CD8-positive, alpha-beta memory T cell (primary cell): Measurements from ENCODE around the gene OR10G8. TPM values are rescaled to one million over a fixed set of nuclear protein-coding genes. Genes with fewer than 3 reads are reported as not detected.

Source experiments
- CTCF ChIA-PET: fragments of 350-600 bp; sonication (Branson Sonifier 250); formaldehyde crosslinking; loops from one replicate; lab custom pipeline; 2021; ENCODE audit warnings: antibody characterized with exemption; lab: Charles Lee
- POLR2A ChIA-PET: fragments of 350-600 bp; sonication (Branson Sonifier 250); formaldehyde crosslinking; loops from one replicate; lab custom pipeline; 2021; ENCODE audit warnings: antibody characterized with exemption; lab: Charles Lee
- DNase-seq, 5 donors: peaks; one replicate each; pipeline versions ENCODE4 v3.0.0 to v3.0.0-alpha.2; 2020 to 2022; ENCODE audit warnings: mixed read lengths in 1 of 5
- H3K27ac ChIP-seq: one replicate; pipeline ENCODE4 v1.7.0; 2013; ENCODE audit warnings: low read depth, mild to moderate bottlenecking, low read length, moderate library complexity
- H3K27me3 ChIP-seq: 2 replicates; pipeline ENCODE4 v1.7.0; 2013; ENCODE audit warnings: low read length, mild to moderate bottlenecking; ENCODE audit not compliant: insufficient read depth, poor library complexity, severe bottlenecking
- H3K36me3 ChIP-seq: 2 replicates; pipeline ENCODE4 v1.7.0; 2013; ENCODE audit warnings: mild to moderate bottlenecking, low read length, moderate library complexity; ENCODE audit not compliant: insufficient read depth
- H3K4me1 ChIP-seq: 2 replicates; pipeline ENCODE4 v1.7.0; 2013; ENCODE audit warnings: mild to moderate bottlenecking, low read length, moderate library complexity; ENCODE audit not compliant: insufficient read depth
- H3K4me3 ChIP-seq: 2 replicates; pipeline ENCODE4 v1.7.0; 2013; ENCODE audit warnings: mild to moderate bottlenecking, low read length
- H3K9me3 ChIP-seq: 2 replicates; pipeline ENCODE4 v1.7.0; 2013; ENCODE audit warnings: mild to moderate bottlenecking, low read length
- H3K27ac Mint-ChIP-seq, 8 donors: one replicate each; pipeline ENCODE4 v1.8.0; 2020 to 2021; ENCODE audit warnings: mixed read lengths in 8 of 8, mild to moderate bottlenecking in 6 of 8, inconsistent platforms in 3 of 8, moderate library complexity in 3 of 8
- H3K27me3 Mint-ChIP-seq, 2 donors: one replicate each; pipeline ENCODE4 v1.8.0; 2020 to 2021; ENCODE audit warnings: mixed read lengths in 2 of 2, mild to moderate bottlenecking in 1 of 2, moderate library complexity in 1 of 2
- H3K36me3 Mint-ChIP-seq, 3 donors: one replicate each; pipeline ENCODE4 v1.8.0; 2020 to 2021; ENCODE audit warnings: mixed read lengths in 3 of 3, inconsistent platforms in 1 of 3, mild to moderate bottlenecking in 1 of 3
- H3K4me1 Mint-ChIP-seq, 3 donors: one replicate each; pipeline ENCODE4 v1.8.0; 2020 to 2021; ENCODE audit warnings: mixed read lengths in 3 of 3, inconsistent platforms in 1 of 3, mild to moderate bottlenecking in 1 of 3
- H3K4me3 Mint-ChIP-seq, 7 donors: one replicate each; pipeline ENCODE4 v1.8.0; 2020 to 2021; ENCODE audit warnings: mixed read lengths in 7 of 7, mild to moderate bottlenecking in 6 of 7, moderate library complexity in 4 of 7, inconsistent platforms in 2 of 7
- H3K9me3 Mint-ChIP-seq, 5 donors: one replicate each; pipeline ENCODE4 v1.8.0; 2020 to 2022; ENCODE audit warnings: mixed read lengths in 5 of 5, mild to moderate bottlenecking in 3 of 5, moderate library complexity in 2 of 5, inconsistent platforms in 1 of 5
- polyA plus RNA-seq: library from polyadenylated mRNA; unstranded; fragments of 300-500 nt; fragmentation: Illumina TruSeq; gene quantifications from one replicate; pipeline ENCODE4 v1.2.3, GENCODE V29; 2021
- total RNA-seq, 2 experiments: library from RNA; stranded (reverse); gene quantifications; one replicate each; pipeline ENCODE4 v1.2.3, GENCODE V29; 2021

The OR10G8 gene
- total and polyA plus RNA-seq, 3 experiments from 2014 or later: not detected

DNA sequence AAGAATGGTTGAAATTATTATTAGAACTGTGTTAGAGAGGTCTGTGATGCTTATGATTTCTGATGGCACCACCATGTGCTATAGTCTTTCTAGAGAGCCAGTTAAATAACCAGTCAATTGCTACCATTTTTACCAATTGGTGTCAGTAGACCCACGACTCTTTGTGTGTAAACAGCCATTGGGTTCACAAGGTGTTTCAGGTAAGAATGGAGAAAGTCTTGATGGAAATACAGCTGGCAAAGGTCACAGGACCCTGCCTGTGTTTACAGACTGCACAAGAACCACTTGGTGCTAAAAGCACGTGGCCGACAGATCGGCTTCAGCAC, 45.0 kb downstream of the OR10G8 start:
- H3K27ac Mint-ChIP-seq: no peak overlapping the region
- POLR2A ChIA-PET: no interaction called here

DNA sequence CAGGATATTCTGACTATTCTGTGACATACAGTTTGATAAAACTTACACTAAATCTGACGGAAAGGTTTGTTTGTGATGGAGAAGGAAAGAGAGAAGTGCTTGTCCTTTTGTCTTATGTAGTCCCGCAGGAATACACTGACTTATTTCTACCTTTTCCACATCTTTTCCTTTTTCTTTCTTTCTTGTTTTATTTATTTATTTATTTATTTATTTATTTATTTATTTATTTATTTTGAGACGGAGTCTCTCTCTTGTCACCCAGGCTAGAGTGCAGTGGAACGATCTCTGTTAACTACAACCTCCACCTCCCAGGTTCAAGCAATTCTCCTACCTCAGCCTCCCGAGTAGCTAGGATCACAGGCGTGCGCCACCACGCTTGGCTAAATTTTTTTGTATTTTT, 45.5 kb downstream of the OR10G8 start:
- H3K36me3 ChIP-seq: no peaks in the 10 kb centered on the region
- CTCF ChIA-PET: interaction anchor here (0.7 to 1.1 kb wide), 4 partner anchors 10 to 514 kb away, joined by 3 to 5 read pairs (median 4); no protein-coding TSS in a partner anchor
- H3K4me1 ChIP-seq: no peaks in the 10 kb centered on the region
- no peak for DNase-seq
- no peak overlapping the region for H3K4me3 ChIP-seq
- H3K27ac ChIP-seq: no peak overlapping the region
- Mint-ChIP-seq H3K4me1 (peaks cover 7 to 16% (median 12%) of the 10 kb centered on the region in 3 donors), H3K36me3 (no peaks in the 10 kb centered on the region), H3K27ac (no peak overlapping the region), H3K27me3 (peaks cover 13 to 51% of the 10 kb centered on the region in 2 donors), H3K4me3 (no peak overlapping the region), H3K9me3 (no peaks in the 10 kb centered on the region)
- no peaks in the 10 kb centered on the region for H3K9me3 ChIP-seq
- H3K27me3 ChIP-seq: no peaks in the 10 kb centered on the region
- POLR2A ChIA-PET: no interaction called here

More for the DNA sequence above, 45.0 kb downstream of the OR10G8 start:
- no peaks in the 10 kb centered on the region for H3K36me3 Mint-ChIP-seq
- CTCF ChIA-PET: interaction anchor here (0.7 to 1.1 kb wide), 5 partner anchors 9 to 514 kb away, joined by 3 to 5 read pairs (median 4); no protein-coding TSS in a partner anchor
- DNase-seq: no peak
- H3K27me3 Mint-ChIP-seq: peaks cover 10 to 50% of the 10 kb centered on the region in 2 donors
- H3K9me3 Mint-ChIP-seq: no peaks in the 10 kb centered on the region
- no peaks in the 10 kb centered on the region for H3K36me3 ChIP-seq
- H3K4me1 Mint-ChIP-seq: peaks cover 4 to 14% (median 9%) of the 10 kb centered on the region in 3 donors
- no peak overlapping the region for H3K4me3 Mint-ChIP-seq
- H3K9me3 ChIP-seq: no peaks in the 10 kb centered on the region
- no peak overlapping the region for H3K27ac ChIP-seq
- H3K27me3 ChIP-seq: no peaks in the 10 kb centered on the region
- H3K4me1 ChIP-seq: no peaks in the 10 kb centered on the region
- no peak overlapping the region for H3K4me3 ChIP-seq

DNA sequence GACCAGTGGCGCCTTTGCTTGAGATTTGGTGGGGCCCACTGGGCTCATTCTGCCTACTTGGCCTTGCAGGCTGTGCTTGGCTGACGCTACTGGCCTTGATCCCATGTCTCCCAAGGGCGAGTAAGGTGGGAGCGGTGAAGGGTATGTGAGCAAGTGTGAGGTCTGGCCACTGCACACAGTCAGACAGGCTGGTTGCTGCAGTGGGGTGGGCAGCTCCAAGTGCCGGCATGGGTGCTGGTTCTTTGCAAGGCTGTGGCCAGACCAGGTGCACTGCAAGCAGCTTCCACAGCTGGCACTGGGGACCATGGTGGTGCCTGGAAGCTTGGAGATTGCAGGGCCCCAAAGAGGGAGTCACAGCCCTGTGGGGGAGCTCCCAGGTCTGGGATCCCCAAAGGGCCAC, 48.0 kb downstream of the OR10G8 start:
- H3K4me3 ChIP-seq: no peak overlapping the region
- CTCF ChIA-PET: no interaction called here
- no peaks in the 10 kb centered on the region for H3K27me3 ChIP-seq
- Mint-ChIP-seq H3K4me3 (no peak overlapping the region), H3K27ac (no peak overlapping the region), H3K4me1 (peaks cover 7 to 14% (median 12%) of the 10 kb centered on the region in 3 donors), H3K36me3 (no peaks in the 10 kb centered on the region), H3K9me3 (peaks cover 0 to 2% (median 0%) of the 10 kb centered on the region in 5 donors), H3K27me3 (peaks cover 16 to 54% of the 10 kb centered on the region in 2 donors)
- H3K27ac ChIP-seq: no peak overlapping the region
- H3K36me3 ChIP-seq: no peaks in the 10 kb centered on the region
- POLR2A ChIA-PET: no interaction called here
- no peaks in the 10 kb centered on the region for H3K4me1 ChIP-seq
- no peak for DNase-seq
- no peaks in the 10 kb centered on the region for H3K9me3 ChIP-seq

DNA sequence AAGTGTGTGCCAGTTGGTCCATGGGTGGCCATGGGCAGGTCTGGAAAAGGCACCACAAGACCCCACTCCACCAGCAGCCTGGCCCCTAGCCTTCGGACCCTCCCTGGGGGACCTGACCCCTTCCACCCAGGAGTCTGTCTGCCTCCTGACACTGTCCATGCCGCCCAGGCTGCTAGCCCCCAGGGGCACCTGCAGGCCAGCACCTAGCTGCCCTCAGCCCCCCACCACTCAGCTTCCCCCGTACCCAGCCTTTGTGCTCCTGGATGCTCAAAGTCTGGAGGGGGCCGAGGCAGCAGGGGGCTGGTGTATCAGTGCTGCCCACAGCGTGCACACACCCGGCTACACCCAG, 48.9 kb downstream of the OR10G8 start:
- Mint-ChIP-seq H3K4me3 (no peak overlapping the region), H3K27ac (no peak overlapping the region), H3K4me1 (peaks cover 7 to 12% (median 12%) of the 10 kb centered on the region in 3 donors), H3K27me3 (peaks cover 13 to 47% of the 10 kb centered on the region in 2 donors), H3K36me3 (no peaks in the 10 kb centered on the region), H3K9me3 (peaks cover 0 to 2% (median 0%) of the 10 kb centered on the region in 5 donors)
- H3K4me3 ChIP-seq: no peak overlapping the region
- H3K4me1 ChIP-seq: no peaks in the 10 kb centered on the region
- no peaks in the 10 kb centered on the region for H3K27me3 ChIP-seq
- CTCF ChIA-PET: no interaction called here
- POLR2A ChIA-PET: no interaction called here
- no peaks in the 10 kb centered on the region for H3K36me3 ChIP-seq
- no peak overlapping the region for H3K27ac ChIP-seq
- no peaks in the 10 kb centered on the region for H3K9me3 ChIP-seq
- no peak for DNase-seq

DNA sequence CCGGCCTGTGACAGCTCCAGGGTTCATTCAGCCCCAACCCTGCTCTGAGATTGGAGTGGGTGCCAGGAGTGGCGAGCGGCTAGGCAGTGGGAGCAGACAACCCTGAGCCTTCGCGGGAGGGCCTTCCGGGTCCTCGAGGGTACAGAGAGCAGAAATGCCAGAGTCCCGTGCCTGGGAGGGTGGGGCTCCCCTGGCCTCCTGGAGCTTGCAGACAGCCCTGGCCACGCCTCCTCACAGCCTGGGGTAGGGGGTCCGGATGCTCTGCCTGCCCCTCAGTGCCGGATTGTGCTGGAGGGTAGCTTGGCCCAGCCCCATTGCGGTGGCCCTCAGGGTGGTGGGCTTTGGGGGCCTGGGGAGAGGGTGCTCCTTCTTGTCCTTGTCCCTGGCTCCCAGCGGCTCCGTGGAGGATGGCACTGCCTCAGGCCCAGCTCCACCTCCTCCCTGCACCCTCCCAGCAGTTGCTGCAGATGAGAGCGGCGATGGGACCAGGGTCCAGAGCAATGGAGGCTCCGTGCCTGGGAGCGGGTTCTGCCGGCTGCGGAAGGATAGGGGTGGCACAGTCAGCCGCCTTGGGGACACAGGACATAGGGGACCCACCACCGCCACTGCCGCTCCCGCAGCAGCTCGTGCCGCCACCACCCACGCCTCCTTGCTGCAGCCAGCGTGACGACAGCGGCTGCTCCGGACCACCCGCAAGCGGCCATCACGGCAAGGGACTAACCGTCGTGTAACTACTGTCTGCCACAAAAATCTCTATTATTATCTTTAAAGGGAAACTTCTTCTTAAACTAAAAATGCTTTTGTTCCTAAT, 49.4 kb downstream of the OR10G8 start:
- H3K4me1 ChIP-seq: no peaks in the 10 kb centered on the region
- H3K4me3 Mint-ChIP-seq: peak overlapping the region in 6 of 7 donors; percentile 26 to 79 (median 63)
- peaks cover 15 to 46% of the 10 kb centered on the region in 2 donors for H3K27me3 Mint-ChIP-seq
- H3K4me1 Mint-ChIP-seq: peaks cover 7 to 11% (median 11%) of the 10 kb centered on the region in 3 donors
- H3K9me3 Mint-ChIP-seq: peaks cover 0 to 2% (median 0%) of the 10 kb centered on the region in 5 donors
- no peak overlapping the region for H3K27ac ChIP-seq
- H3K36me3 ChIP-seq: no peaks in the 10 kb centered on the region
- no peaks in the 10 kb centered on the region for H3K27me3 ChIP-seq
- H3K4me3 ChIP-seq: no peak overlapping the region
- no peak for DNase-seq
- no peaks in the 10 kb centered on the region for H3K9me3 ChIP-seq
- H3K36me3 Mint-ChIP-seq: no peaks in the 10 kb centered on the region
- no peak overlapping the region for H3K27ac Mint-ChIP-seq
- ChIA-PET POLR2A (no interaction called here), CTCF (no interaction called here)

DNA sequence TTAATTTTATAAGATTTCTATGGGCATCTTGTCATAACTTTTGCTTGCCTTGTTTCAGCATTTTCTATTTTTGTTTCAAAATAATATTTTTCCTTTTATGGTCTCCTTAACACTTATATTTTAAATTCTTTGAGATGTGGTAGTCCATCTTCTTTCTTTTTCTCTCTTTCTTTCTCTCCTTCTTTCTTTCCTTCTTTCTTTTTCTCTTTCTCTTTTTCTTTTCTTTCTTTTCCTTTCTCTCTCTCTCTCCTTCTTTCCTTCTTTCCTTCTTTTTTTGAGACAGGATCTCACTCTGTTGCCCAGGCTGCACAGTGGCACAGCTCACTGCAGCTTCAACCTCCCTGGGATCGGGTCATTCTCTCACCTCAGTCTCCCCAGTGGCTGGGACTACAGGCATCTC, 50.7 kb downstream of the OR10G8 start:
- Histone ChIP-seq H3K9me3 (no peaks in the 10 kb centered on the region), H3K4me1 (no peaks in the 10 kb centered on the region), H3K27me3 (no peaks in the 10 kb centered on the region), H3K27ac (no peak overlapping the region), H3K36me3 (no peaks in the 10 kb centered on the region), H3K4me3 (no peak overlapping the region)
- no peaks in the 10 kb centered on the region for H3K36me3 Mint-ChIP-seq
- H3K27ac Mint-ChIP-seq: no peak overlapping the region
- POLR2A ChIA-PET: no interaction called here
- DNase-seq: no peak
- peaks cover 19 to 45% of the 10 kb centered on the region in 2 donors for H3K27me3 Mint-ChIP-seq
- H3K9me3 Mint-ChIP-seq: peaks cover 0 to 2% (median 0%) of the 10 kb centered on the region in 5 donors
- CTCF ChIA-PET: no interaction called here
- peaks cover 7 to 8% (median 8%) of the 10 kb centered on the region in 3 donors for H3K4me1 Mint-ChIP-seq
- H3K4me3 Mint-ChIP-seq: no peak overlapping the region

DNA sequence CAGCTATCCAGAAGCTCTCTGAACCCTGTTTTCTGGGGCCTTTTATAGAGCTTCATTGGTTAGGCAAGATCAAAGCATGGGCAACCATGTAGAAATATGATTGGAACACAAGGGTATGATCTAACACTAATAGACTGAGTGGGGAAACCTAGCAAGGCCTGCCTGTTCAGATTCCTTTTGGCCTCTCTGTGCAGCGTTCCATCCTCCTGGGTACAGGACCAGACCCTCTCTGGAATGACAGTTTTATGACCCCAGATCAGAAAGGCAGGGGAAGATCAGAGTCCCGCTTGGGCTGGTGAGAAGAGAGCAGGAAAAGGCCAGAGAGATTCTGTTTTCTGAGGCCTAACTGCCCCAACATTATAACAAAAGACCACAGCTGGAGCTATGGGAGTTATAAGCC, 52.0 kb downstream of the OR10G8 start:
- CTCF ChIA-PET: no interaction called here
- H3K4me3 ChIP-seq: no peak overlapping the region
- peaks cover 0 to 2% (median 0%) of the 10 kb centered on the region in 5 donors for H3K9me3 Mint-ChIP-seq
- H3K4me1 Mint-ChIP-seq: peaks cover 7 to 8% (median 8%) of the 10 kb centered on the region in 3 donors
- H3K27ac Mint-ChIP-seq: no peak overlapping the region
- H3K36me3 Mint-ChIP-seq: no peaks in the 10 kb centered on the region
- H3K27ac ChIP-seq: no peak overlapping the region
- POLR2A ChIA-PET: no interaction called here
- H3K9me3 ChIP-seq: no peaks in the 10 kb centered on the region
- no peak overlapping the region for H3K4me3 Mint-ChIP-seq
- no peak for DNase-seq
- no peaks in the 10 kb centered on the region for H3K36me3 ChIP-seq
- H3K27me3 ChIP-seq: no peaks in the 10 kb centered on the region
- H3K27me3 Mint-ChIP-seq: peaks cover 19 to 38% of the 10 kb centered on the region in 2 donors
- H3K4me1 ChIP-seq: no peaks in the 10 kb centered on the region

DNA sequence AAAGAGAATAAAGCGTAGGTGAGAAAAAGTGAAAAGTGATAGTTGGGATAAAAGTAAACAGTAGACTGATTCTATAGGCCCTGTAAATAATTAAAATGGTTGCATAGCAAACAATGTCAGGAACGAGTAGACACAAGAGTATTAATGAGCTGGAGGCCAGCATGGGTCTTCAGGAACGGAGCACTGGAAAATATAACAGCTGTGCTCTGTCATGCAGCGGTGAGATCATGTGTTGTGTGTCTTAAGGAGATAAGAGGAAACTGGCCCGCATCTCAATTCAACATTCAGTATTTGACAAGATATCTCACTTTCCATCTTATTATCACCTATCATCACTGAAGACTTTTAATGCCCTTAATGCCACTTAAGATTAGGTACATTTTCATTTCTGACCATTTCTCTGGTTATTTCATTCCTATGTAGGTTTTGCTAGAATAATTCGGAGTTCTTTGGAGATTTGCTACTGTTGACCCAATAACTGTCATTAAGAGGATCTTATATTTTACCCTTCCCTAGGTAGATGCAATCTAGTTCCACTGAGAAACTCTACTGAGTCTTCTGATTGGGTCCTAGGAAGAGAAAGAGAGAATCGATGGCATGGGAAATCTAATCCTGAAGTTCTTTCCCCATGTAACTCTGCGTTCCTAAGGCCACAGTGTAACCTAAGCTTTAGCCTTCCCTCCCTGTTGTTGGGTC, 53.2 kb downstream of the OR10G8 start:
- H3K4me1 Mint-ChIP-seq: peaks cover 7 to 8% (median 8%) of the 10 kb centered on the region in 3 donors
- Histone ChIP-seq H3K27ac (no peak overlapping the region), H3K9me3 (no peaks in the 10 kb centered on the region), H3K27me3 (no peaks in the 10 kb centered on the region), H3K4me1 (no peaks in the 10 kb centered on the region), H3K36me3 (no peaks in the 10 kb centered on the region), H3K4me3 (no peak overlapping the region)
- no peaks in the 10 kb centered on the region for H3K36me3 Mint-ChIP-seq
- ChIA-PET CTCF (interaction anchor here (1.1 kb wide), 1 partner anchor 10 kb away, joined by 3 read pairs; no protein-coding TSS in a partner anchor), POLR2A (no interaction called here)
- peaks cover 0 to 2% (median 0%) of the 10 kb centered on the region in 5 donors for H3K9me3 Mint-ChIP-seq
- no peak overlapping the region for H3K4me3 Mint-ChIP-seq
- no peak overlapping the region for H3K27ac Mint-ChIP-seq
- DNase-seq: no peak
- H3K27me3 Mint-ChIP-seq: peaks cover 19 to 39% of the 10 kb centered on the region in 2 donors
